ENCODE measurements around the gene ZBTB17.

GRCh38 chr1:15950763-15951295 lies 25.1 kb downstream of the ZBTB17 start:
- no peak for TF ChIP-seq CTCF (IDR thresholded peaks at IDR 0.05)
- no peak for TF ChIP-seq POLR2AphosphoS5 (IDR thresholded peaks at IDR 0.05; ENCODE audit: low read depth, low read length)

All from Panc1 (cell line).